Stimulated activated naive CD8-positive, alpha-beta T cell treated with anti-CD3 and anti-CD28 coated beads, Interleukin-15, Interleukin-2, amounts not matched to agents 100 ng/mL and 50 ng/mL, for 24 hours (primary cell): Measurements from ENCODE around the gene AGL.
"Not testable (repeated sequence)": the region's sequence is repeated elsewhere in the genome, so short reads cannot be mapped to it uniquely, and the experiment has no call there.

Experiments used
- H3K27ac Mint-ChIP-seq: one replicate; pipeline ENCODE4 v1.8.0; 2021; ENCODE audit warnings: mild to moderate bottlenecking, mixed read lengths
- H3K27me3 Mint-ChIP-seq: one replicate; pipeline ENCODE4 v1.8.0; 2021; ENCODE audit warnings: mixed read lengths
- H3K36me3 Mint-ChIP-seq: one replicate; pipeline ENCODE4 v1.8.0; 2021; ENCODE audit warnings: low read depth, mixed read lengths
- H3K4me1 Mint-ChIP-seq: one replicate; pipeline ENCODE4 v1.8.0; 2021; ENCODE audit warnings: low read depth, mixed read lengths
- H3K4me3 Mint-ChIP-seq: one replicate; pipeline ENCODE4 v1.8.0; 2021; ENCODE audit warnings: mild to moderate bottlenecking, mixed read lengths
- H3K9me3 Mint-ChIP-seq: one replicate; pipeline ENCODE4 v1.8.0; 2021; ENCODE audit warnings: mixed read lengths

AGL gene

DNA sequence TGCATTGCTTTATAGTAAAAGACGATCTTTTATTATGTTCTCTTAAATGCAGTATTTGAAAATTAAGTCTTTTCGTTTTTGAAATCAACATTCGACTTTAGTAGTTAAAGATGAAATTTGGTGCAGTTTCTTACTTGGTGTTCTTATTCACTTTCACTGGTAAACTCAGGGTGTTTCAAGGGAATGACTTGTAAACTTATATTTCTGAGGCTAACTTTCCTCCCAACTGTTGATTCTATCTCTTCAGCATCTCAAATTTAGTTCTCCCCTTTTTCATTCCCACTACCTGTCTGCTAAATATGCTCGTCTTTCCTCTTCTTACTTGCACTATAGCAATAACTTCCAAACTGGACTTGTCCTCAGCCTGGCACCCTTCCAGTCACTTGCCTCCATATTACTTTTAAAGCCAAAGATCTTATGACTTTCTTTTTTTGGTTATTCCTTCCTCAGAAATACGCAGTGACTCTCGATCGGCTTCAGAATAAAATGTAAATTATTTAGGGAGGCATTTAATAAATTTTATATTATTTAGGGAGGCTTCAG, 120.6 kb downstream of the AGL start:
- H3K36me3 Mint-ChIP-seq = peaks cover 6% of the 10 kb centered on the region
- H3K27me3 Mint-ChIP-seq = no peaks in the 10 kb centered on the region
- peaks cover 30% of the 10 kb centered on the region for H3K4me1 Mint-ChIP-seq
- no peaks in the 10 kb centered on the region for H3K9me3 Mint-ChIP-seq
- H3K27ac Mint-ChIP-seq = peak overlapping the region; percentile 96
- H3K4me3 Mint-ChIP-seq = peak overlapping the region; percentile 100

DNA sequence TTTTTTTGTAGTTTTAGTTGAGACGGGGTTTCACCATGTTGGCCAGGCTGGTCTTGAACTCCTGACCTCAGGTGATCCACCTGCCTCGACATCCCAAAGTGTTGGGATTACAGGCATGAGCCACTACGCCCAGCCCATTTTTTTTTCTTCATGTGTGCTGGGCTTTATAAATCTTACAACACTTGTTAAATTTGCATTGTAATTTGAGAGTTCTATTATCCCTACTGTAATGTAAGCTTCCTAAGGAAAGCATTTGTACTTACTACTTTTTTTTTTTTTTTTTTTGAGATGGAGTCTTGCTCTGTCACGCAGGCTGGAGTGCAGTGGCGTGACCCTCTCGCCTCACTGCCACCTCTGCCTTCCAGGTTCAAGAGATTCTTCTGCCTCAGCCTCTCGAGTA, 121.9 kb downstream of the AGL start:
- H3K27ac Mint-ChIP-seq, H3K36me3 Mint-ChIP-seq, H3K27me3 Mint-ChIP-seq, H3K9me3 Mint-ChIP-seq: not testable (repeated sequence)
- H3K4me1 Mint-ChIP-seq = peaks cover 30% of the 10 kb centered on the region
- H3K4me3 Mint-ChIP-seq = peak overlapping the region; percentile 51
